MCF 10A (cell line): ENCODE measurements around the gene RASSF5. TPM values are rescaled to one million over a fixed set of nuclear protein-coding genes. Genes with fewer than 3 reads are reported as not detected.
A peak's percentile ranks its signal among the peaks of the same experiment; 100 is the strongest.

Source experiments
- BruUV-seq: library from RNA; stranded (reverse); fragments of 400-500 nt; replicated peaks from 2 replicates; lab custom pipeline; 2021; lab: Mats Ljungman, UMichigan
- CTCF ChIA-PET: fragments of 300-600 bp; sonication (Branson Sonifier 250); formaldehyde crosslinking; extraction: SDS; loops from one replicate; lab custom pipeline; 2021; ENCODE audit warnings: antibody characterized with exemption, inconsistent platforms; lab: Yijun Ruan, JAX
- POLR2A ChIA-PET: fragments of 300-600, 350-650 bp; sonication (Branson Sonifier 250); formaldehyde crosslinking; extraction: SDS; loops from one replicate; lab custom pipeline; 2020; ENCODE audit warnings: antibody characterized with exemption, inconsistent platforms; lab: Yijun Ruan, JAX
- DNase-seq: peaks from one replicate; pipeline ENCODE4 v3.0.0-alpha.2; 2018; ENCODE audit not compliant: unreplicated experiment
- H3K27ac Mint-ChIP-seq: one replicate; pipeline ENCODE4 v1.8.0; 2022; ENCODE audit warnings: mild to moderate bottlenecking, low read depth, mixed read lengths; ENCODE audit not compliant: unreplicated experiment
- H3K27me3 Mint-ChIP-seq: one replicate; pipeline ENCODE4 v1.8.0; 2022; ENCODE audit warnings: mixed read lengths; ENCODE audit not compliant: insufficient read depth, unreplicated experiment
- H3K36me3 Mint-ChIP-seq: one replicate; pipeline ENCODE4 v1.8.0; 2022; ENCODE audit warnings: mild to moderate bottlenecking, moderate library complexity, mixed read lengths; ENCODE audit not compliant: insufficient read depth, unreplicated experiment
- H3K4me1 Mint-ChIP-seq: one replicate; pipeline ENCODE4 v1.8.0; 2022; ENCODE audit warnings: mixed read lengths; ENCODE audit not compliant: insufficient read depth, unreplicated experiment
- H3K4me3 Mint-ChIP-seq: one replicate; pipeline ENCODE4 v1.8.0; 2022; ENCODE audit warnings: mild to moderate bottlenecking, moderate library complexity, mixed read lengths; ENCODE audit not compliant: unreplicated experiment
- H3K9me3 Mint-ChIP-seq: one replicate; pipeline ENCODE4 v1.8.0; 2022; ENCODE audit warnings: mixed read lengths; ENCODE audit not compliant: unreplicated experiment
- intact Hi-C: fragments of 100-400 bp; cut with micrococcal nuclease; formaldehyde crosslinking; loops from 2 replicates; pipeline ENCODE4 v1.14.1; 2022
- total RNA-seq: library from RNA; stranded (reverse); gene quantifications from 2 replicates; pipeline ENCODE4 v1.2.3, GENCODE V29; 2022
- TF ChIP-seq, protein P1 (sequence below): fragments of 200-600 bp; IDR thresholded peaks from one replicate; pipeline ENCODE4 v1.8.0; 2022; ENCODE audit warnings: antibody characterized with exemption, mild to moderate bottlenecking; ENCODE audit not compliant: unreplicated experiment

Gene RASSF5
- total RNA-seq, 1 experiment from 2014 or later: 8.3 TPM

DNA sequence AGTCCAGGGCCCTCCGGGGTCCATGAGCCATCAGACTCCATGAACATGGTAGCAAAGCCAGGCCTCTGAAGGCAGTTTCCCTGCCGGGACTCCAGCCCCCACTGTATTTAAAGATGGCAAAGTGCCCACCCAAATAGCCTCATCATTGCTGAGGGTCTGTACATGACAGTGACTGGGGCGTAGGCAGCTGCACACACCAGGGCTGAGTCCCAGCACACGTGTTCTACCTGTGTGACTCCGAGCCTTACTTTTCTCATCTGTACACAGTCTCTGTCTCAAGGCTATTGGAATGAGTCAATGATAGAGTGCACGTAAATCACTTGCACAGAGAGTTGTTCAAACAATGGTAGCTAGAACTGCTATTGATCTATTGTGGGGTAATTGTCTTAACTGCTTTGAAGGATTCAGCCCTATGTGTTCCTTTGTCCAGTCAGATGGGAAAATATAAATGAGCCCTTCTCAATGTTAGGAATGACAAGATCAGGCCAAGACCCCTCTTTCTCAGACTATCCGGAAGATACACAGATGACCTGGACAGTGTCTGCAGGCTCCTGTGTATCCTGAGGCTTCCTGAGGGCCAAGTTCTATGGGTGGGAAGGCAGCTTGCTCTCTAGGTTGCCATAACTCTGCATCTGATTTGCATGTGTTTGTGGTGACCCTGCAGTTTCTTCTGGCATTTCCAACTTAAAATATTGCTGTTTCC is 48.9 kb downstream of the RASSF5 start:
- Mint-ChIP-seq H3K9me3 (no peaks in the 10 kb centered on the region), H3K4me1 (no peaks in the 10 kb centered on the region), H3K27ac (no peak overlapping the region), H3K27me3 (no peaks in the 10 kb centered on the region), H3K4me3 (peak overlapping the region; percentile 68), H3K36me3 (no peaks in the 10 kb centered on the region)
- intact Hi-C loops: no loop called here
- CTCF ChIA-PET: interaction anchor here (1.0 to 17.3 kb wide), 16 partner anchors 9 to 107 kb away, joined by 3 to 281 read pairs (median 5); partner anchors contain the start of gene RASSF5
- POLR2A ChIA-PET: interaction anchor here (0.6 to 1.9 kb wide), 10 partner anchors 10 to 74 kb away, joined by 3 to 6 read pairs (median 3); partner anchors contain the start of gene EIF2D
- DNase-seq: no peak
- TF ChIP-seq, protein P1, sequence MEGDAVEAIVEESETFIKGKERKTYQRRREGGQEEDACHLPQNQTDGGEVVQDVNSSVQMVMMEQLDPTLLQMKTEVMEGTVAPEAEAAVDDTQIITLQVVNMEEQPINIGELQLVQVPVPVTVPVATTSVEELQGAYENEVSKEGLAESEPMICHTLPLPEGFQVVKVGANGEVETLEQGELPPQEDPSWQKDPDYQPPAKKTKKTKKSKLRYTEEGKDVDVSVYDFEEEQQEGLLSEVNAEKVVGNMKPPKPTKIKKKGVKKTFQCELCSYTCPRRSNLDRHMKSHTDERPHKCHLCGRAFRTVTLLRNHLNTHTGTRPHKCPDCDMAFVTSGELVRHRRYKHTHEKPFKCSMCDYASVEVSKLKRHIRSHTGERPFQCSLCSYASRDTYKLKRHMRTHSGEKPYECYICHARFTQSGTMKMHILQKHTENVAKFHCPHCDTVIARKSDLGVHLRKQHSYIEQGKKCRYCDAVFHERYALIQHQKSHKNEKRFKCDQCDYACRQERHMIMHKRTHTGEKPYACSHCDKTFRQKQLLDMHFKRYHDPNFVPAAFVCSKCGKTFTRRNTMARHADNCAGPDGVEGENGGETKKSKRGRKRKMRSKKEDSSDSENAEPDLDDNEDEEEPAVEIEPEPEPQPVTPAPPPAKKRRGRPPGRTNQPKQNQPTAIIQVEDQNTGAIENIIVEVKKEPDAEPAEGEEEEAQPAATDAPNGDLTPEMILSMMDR: no peak
- no TSS peak for BruUV-seq

GRCh38 chr1:206556750-206557635 is 49.7 kb downstream of the RASSF5 start:
- no TSS peak for BruUV-seq
- TF ChIP-seq, protein P1: no peak
- CTCF ChIA-PET: interaction anchor here (0.6 to 17.3 kb wide), 13 partner anchors 13 to 107 kb away, joined by 3 to 281 read pairs (median 5); partner anchors contain the start of gene RASSF5
- DNase-seq: peak; percentile 66
- Mint-ChIP-seq H3K4me1 (no peaks in the 10 kb centered on the region), H3K4me3 (peak overlapping the region; percentile 68), H3K27me3 (no peaks in the 10 kb centered on the region), H3K36me3 (no peaks in the 10 kb centered on the region), H3K9me3 (no peaks in the 10 kb centered on the region), H3K27ac (no peak overlapping the region)
- POLR2A ChIA-PET: interaction anchor here (0.6 to 1.9 kb wide), 7 partner anchors 9 to 74 kb away, joined by 3 to 6 read pairs (median 3); partner anchors contain the start of gene RASSF5
- intact Hi-C loops: no loop called here

DNA sequence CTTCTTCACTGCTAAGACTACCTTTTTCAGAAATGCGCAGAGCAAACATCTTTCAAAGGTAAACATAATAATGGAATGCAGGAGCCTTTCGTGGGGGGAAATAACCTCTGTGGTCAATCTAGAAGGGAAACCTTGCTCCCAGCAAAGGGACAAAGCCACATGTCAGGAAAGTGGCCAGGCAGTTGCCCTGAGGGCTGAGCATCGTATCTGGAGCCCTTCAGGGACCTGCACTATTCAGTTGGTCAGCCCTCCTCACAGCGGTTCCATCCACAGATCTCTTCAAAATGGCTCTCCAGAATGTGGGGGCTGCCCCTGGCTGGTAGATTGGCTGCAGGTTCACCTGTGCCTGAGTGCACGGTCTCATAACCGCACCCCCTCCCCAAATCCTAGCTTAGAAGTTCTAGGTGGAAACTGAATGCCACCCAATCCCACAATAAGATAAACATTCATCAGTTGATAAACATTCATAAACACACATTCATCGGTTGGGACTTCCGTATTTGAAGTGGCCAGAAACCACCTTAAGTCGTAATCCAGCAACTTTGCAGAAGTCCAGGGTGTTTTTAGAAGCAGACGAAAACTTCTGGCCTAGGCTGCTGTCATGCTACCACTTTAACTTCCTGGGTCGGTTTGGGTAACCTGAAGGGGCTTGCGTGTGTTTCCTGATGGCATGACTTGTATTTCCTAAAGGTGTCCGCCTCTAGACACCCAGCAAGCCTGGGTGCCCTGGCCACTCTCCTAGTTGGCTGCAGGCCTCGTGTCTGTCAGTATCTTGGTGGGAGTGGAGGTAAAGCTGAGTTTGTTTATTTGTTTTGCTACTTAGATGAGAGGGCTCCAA is 50.5 kb downstream of the RASSF5 start:
- no peaks in the 10 kb centered on the region for H3K4me1 Mint-ChIP-seq
- no peak overlapping the region for H3K27ac Mint-ChIP-seq
- no peaks in the 10 kb centered on the region for H3K27me3 Mint-ChIP-seq
- DNase-seq: no peak
- TF ChIP-seq, protein P1: no peak
- H3K36me3 Mint-ChIP-seq: no peaks in the 10 kb centered on the region
- H3K9me3 Mint-ChIP-seq: no peaks in the 10 kb centered on the region
- BruUV-seq: no TSS peak
- ChIA-PET POLR2A (interaction anchor here (1.2 to 1.5 kb wide), 2 partner anchors 12 to 51 kb away, joined by 3 to 4 read pairs; partner anchors contain the start of gene RASSF5), CTCF (interaction anchor here (0.6 to 17.3 kb wide), 10 partner anchors 10 to 106 kb away, joined by 3 to 281 read pairs (median 4); no protein-coding TSS in a partner anchor)
- H3K4me3 Mint-ChIP-seq: peak overlapping the region; percentile 68
- intact Hi-C loops: no loop called here
